Psoas muscle (tissue), 8 donors: ENCODE measurements around the gene IPMK. TPM values are rescaled to one million over a fixed set of nuclear protein-coding genes. Genes with fewer than 3 reads are reported as not detected.

ENCODE experiments used
- ATAC-seq, 4 donors: fragments of 200-7000 bp; cut with Tn5 transposase; one replicate each; pipeline ENCODE4 v1.9.1; 2020; ENCODE audit warnings: moderate library complexity in 3 of 4, mild to moderate bottlenecking in 2 of 4
- DNase-seq, 2 donors: peaks; one replicate each; pipeline ENCODE4 v3.0.0-alpha.2; 2020
- H3K27ac ChIP-seq: fragments of 200-600 bp; one replicate; pipeline ENCODE4 v1.8.0; 2022
- H3K27me3 ChIP-seq, 3 donors: fragments of 200-600 bp in 1 of 3; one replicate each; pipeline versions ENCODE4 v1.6.1 to v1.8.0; 2013 to 2022; ENCODE audit warnings: low read length in 2 of 3, mild to moderate bottlenecking in 2 of 3, moderate library complexity in 1 of 3; ENCODE audit not compliant: insufficient read depth in 3 of 3
- H3K36me3 ChIP-seq, 2 donors: fragments of 200-600 bp in 1 of 2; one replicate each; pipeline versions ENCODE4 v1.6.1 to v1.8.0; 2013 to 2022; ENCODE audit warnings: low read depth in 1 of 2, mild to moderate bottlenecking in 1 of 2, moderate library complexity in 1 of 2; ENCODE audit not compliant: insufficient read depth in 1 of 2
- H3K4me1 ChIP-seq: fragments of 200-600 bp; one replicate; pipeline ENCODE4 v1.8.0; 2022
- H3K4me3 ChIP-seq: fragments of 200-600 bp; one replicate; pipeline ENCODE4 v1.8.0; 2022; ENCODE audit warnings: mild to moderate bottlenecking
- H3K9me3 ChIP-seq: fragments of 200-600 bp; one replicate; pipeline ENCODE4 v1.8.0; 2022
- WGBS, 3 donors: extraction: QIAGEN DNeasy Blood & Tissue Kit; methylation state at CpG; one replicate each; pipeline versions ENCODE4 v1.1.6 to v1.1.7; 2013; 5-methylcytosine and 5-hydroxymethylcytosine counted together
- intact Hi-C, 2 donors: fragments of 100-400 bp; cut with DNase I; formaldehyde crosslinking; loops; one replicate each; pipeline versions ENCODE4 v1.11.0 to v1.14.2; 2022
- polyA plus RNA-seq, 3 donors: library from polyadenylated mRNA; stranded (reverse); fragments of 200-250 nt; gene quantifications; one replicate each; pipeline ENCODE4 v1.2.3, GENCODE V29; 2013
- total RNA-seq, 4 donors: library from RNA; stranded (reverse); fragmentation: NEBNext Ultra II Directional in 2 of 4; extraction: Animal tissue kit (Norgen Biotek cat#: 25700) in 2 of 4; gene quantifications; one replicate each; pipeline versions ENCODE4 v1.2.1 to v1.2.4, GENCODE V29; 2021 to 2023
- TF ChIP-seq, protein P1 (sequence below): fragments of 200-600 bp; IDR thresholded peaks from one replicate; pipeline ENCODE4 v1.8.0; 2022; ENCODE audit warnings: antibody characterized with exemption
- donor health status: healthy with polysubstance abuse.
- donor health status: DM: no; HTN: no; CAD: no; lungs with moderate emphysema.
- donor health status: Bipolar disorder and iron deficiency.
- donor health status: healthy.
- donor health status: DM: yes; HTN: yes; CAD: no.
- donor health status: DM: no; HTN: no; CAD: no.
- donor health status: DM: no; HTN: no; CAD: no.
- donor health status: DM: yes; HTN: yes; CAD: no.

Gene IPMK
- total and polyA plus RNA-seq, 7 donors, result 2.3 to 10.8 (median 4.3) TPM

DNA sequence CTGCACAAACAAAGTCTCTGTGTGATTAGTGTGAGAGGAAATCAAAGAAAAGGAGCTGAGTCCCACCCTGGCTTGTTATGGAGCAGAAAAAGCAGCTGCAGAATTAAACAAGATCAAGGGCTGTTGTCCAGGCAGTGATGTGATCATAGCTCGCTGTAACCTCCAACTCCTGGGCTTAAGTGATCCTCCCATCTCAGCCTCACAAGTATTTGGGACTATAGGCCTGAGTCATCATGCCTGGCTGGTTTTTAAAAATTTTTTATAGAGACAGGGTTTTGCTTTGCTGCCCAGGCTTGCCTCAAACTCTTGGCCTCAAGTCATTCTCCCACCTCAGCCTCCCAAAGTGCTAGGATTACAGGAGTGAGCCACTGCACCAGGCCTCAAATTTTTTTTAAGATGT, 88.9 kb downstream of the IPMK start:
- DNase-seq, result no peak
- Histone ChIP-seq H3K36me3 (no peaks in the 10 kb centered on the region), H3K27me3 (peaks cover 0 to 3% (median 0%) of the 10 kb centered on the region in 3 donors), H3K27ac (no peak overlapping the region), H3K4me1 (no peaks in the 10 kb centered on the region), H3K9me3 (no peaks in the 10 kb centered on the region), H3K4me3 (no peak overlapping the region)
- 28 to 86% (median 75%) methylated on average over 1 of the region's 1 CpG for WGBS, 3 donors
- ATAC-seq, result no peak
- TF ChIP-seq, protein P1, sequence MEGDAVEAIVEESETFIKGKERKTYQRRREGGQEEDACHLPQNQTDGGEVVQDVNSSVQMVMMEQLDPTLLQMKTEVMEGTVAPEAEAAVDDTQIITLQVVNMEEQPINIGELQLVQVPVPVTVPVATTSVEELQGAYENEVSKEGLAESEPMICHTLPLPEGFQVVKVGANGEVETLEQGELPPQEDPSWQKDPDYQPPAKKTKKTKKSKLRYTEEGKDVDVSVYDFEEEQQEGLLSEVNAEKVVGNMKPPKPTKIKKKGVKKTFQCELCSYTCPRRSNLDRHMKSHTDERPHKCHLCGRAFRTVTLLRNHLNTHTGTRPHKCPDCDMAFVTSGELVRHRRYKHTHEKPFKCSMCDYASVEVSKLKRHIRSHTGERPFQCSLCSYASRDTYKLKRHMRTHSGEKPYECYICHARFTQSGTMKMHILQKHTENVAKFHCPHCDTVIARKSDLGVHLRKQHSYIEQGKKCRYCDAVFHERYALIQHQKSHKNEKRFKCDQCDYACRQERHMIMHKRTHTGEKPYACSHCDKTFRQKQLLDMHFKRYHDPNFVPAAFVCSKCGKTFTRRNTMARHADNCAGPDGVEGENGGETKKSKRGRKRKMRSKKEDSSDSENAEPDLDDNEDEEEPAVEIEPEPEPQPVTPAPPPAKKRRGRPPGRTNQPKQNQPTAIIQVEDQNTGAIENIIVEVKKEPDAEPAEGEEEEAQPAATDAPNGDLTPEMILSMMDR, result no peak
- intact Hi-C loops, result no loop called here

DNA sequence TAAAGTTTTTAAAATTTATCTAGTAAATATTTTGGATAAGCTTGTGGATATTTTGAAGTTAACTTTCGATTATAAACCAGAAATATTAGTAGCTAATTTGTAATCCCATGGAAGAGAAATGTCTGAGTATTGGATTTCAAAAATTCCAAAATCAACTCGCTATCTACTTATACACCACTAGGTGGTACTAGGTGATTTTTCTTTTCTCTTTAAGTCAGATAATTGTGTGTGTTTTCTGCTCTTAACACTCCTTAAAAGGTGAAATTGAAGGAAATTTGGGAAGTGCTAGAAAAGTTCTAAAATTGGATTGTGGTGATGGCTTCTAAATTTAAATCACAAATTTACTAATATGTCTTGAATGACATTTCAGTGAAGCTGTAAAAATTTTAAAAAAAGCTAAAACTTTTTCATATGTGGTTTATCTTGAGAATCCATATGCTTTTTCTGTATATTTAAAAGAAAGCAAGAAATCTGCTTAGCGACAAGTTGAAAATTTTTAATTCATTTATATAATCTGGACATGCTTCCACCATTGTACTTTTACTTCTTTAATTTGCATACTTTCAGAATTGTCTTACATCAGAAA, 90.2 kb downstream of the IPMK start:
- H3K36me3 ChIP-seq, result no peaks in the 10 kb centered on the region
- ATAC-seq, result peak in 2 of 4 donors; percentile 60 to 72
- no peak overlapping the region for H3K27ac ChIP-seq
- TF ChIP-seq, protein P1, result peak; percentile 75
- H3K4me3 ChIP-seq, result no peak overlapping the region
- intact Hi-C loops, result loop anchor here (1.0 to 2.0 kb wide), 2 partner anchors 113 to 114 kb away; no protein-coding TSS in a partner anchor
- H3K27me3 ChIP-seq, result peaks cover 0 to 3% (median 0%) of the 10 kb centered on the region in 3 donors
- no peaks in the 10 kb centered on the region for H3K9me3 ChIP-seq
- no peaks in the 10 kb centered on the region for H3K4me1 ChIP-seq
- no peak for DNase-seq
- WGBS, 3 donors, result 20 to 27% (median 20%) methylated on average over 3 of the region's 3 CpGs

DNA sequence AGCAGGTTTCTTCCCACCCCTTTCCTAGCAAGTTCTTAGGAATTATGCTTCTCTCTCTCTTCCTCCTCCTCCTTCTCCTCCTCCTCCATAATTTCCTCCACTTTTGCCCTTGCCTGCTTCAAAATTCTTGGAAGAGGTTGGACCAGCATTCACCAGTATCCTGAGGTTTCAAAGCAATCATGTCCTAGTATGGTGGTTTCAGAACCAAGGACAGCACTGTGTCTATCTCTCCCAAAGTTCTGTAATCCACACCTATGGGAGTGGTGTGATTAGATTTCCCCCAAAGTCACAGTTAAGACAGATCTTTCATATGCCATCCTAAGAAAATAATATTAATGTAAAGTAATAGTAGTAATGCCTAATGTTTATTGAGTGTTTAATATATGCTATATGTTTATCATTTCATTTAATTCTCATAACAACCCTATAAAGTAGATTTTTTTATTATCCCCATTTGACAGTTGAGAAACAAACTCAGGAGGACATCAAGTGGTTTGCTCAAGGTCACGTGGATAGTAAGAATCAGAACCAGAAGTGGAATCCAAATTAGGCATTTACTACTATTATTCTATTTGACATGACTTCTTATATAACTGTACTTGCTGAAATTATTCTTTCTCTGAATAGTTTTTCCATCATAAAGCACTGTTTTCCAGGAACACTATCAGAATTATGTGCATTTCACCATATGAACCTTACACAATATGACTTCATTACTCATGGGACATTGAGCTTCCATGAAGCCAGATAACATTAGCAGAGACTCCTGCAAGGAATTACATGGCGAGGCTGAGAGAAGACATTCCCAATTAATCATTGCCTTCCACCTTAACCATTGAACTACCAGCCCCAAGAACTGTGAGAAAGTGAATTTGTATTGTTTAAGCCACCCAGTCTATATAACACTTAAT, 91.4 kb downstream of the IPMK start:
- H3K27me3 ChIP-seq, result peaks cover 0 to 3% (median 0%) of the 10 kb centered on the region in 3 donors
- no peaks in the 10 kb centered on the region for H3K4me1 ChIP-seq
- DNase-seq (no peak), ATAC-seq (no peak)
- H3K4me3 ChIP-seq, result no peak overlapping the region
- 19 to 34% (median 20%) methylated on average over 2 of the region's 2 CpGs for WGBS, 3 donors
- H3K27ac ChIP-seq, result no peak overlapping the region
- TF ChIP-seq, protein P1, result no peak
- intact Hi-C loops, result loop anchor here in 1 of 2 donors (2.0 kb wide), 1 partner anchor 115 kb away; no protein-coding TSS in a partner anchor
- H3K36me3 ChIP-seq, result no peaks in the 10 kb centered on the region
- H3K9me3 ChIP-seq, result no peaks in the 10 kb centered on the region

DNA sequence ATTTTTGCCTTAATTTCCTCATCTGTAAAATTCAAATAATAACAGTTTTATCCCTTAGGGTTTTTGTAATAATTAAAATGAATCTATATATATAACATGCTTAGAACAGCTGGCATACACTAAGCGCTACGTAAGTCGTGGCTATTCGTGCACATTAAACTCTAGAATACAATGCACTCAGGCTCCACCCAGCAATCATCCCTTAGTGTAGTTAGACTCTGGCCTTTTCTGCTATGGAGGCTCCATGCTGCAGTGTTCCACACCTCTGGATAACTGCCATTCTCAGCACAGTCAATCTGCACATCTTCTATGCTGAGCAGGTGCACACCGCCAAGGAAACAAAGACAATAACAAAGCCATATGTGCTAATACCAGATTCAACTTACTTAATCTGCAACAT, 92.9 kb downstream of the IPMK start:
- ATAC-seq (no peak), DNase-seq (no peak)
- intact Hi-C loops, result no loop called here
- Histone ChIP-seq H3K4me1 (no peaks in the 10 kb centered on the region), H3K9me3 (no peaks in the 10 kb centered on the region), H3K4me3 (no peak overlapping the region), H3K27me3 (peaks cover 0 to 3% (median 0%) of the 10 kb centered on the region in 3 donors), H3K36me3 (no peaks in the 10 kb centered on the region), H3K27ac (no peak overlapping the region)
- TF ChIP-seq, protein P1, result no peak
- WGBS, 3 donors, result 79 to 84% (median 83%) methylated on average over 5 of the region's 5 CpGs
